CD4-positive, alpha-beta T cell treated with Interleukin-4 for 1 hour (primary cell): ENCODE data around the gene NTNG1.
"Not testable (repeated sequence)": the region's sequence is repeated elsewhere in the genome, so short reads cannot be mapped to it uniquely, and the experiment has no call there.

ENCODE experiments used
- DNase-seq, 2 donors: peaks; one replicate each; pipeline ENCODE4 v3.0.0-alpha.2; 2020 to 2022

Gene NTNG1

GRCh38 chr1:107200631-107201030 lies 59.8 kb downstream of the NTNG1 start:
- no peak for DNase-seq

- DNase-seq, result no peak
Measured at GRCh38 chr1:107202007-107202406, 61.2 kb downstream of the NTNG1 start.

GRCh38 chr1:107213225-107213624 lies 72.4 kb downstream of the NTNG1 start:
- DNase-seq, result no peak

- DNase-seq, result no peak
Measured at GRCh38 chr1:107220036-107220435, 79.2 kb downstream of the NTNG1 start.

- no peak for DNase-seq
Measured at GRCh38 chr1:107225706-107226105, 84.9 kb downstream of the NTNG1 start.

- DNase-seq, result no peak
Measured at GRCh38 chr1:107228704-107229371, 88.0 kb downstream of the NTNG1 start.

- no peak for DNase-seq
Measured at GRCh38 chr1:107229711-107230110, 88.9 kb downstream of the NTNG1 start.

- no peak for DNase-seq
Measured at GRCh38 chr1:107230121-107230520, 89.3 kb downstream of the NTNG1 start.

- DNase-seq, result no peak
Measured at GRCh38 chr1:107231291-107231690, 90.5 kb downstream of the NTNG1 start.

- no peak for DNase-seq
Measured at GRCh38 chr1:107232426-107232825, 91.6 kb downstream of the NTNG1 start.

- DNase-seq, result not testable (repeated sequence)
Measured at GRCh38 chr1:107236760-107237159, 95.9 kb downstream of the NTNG1 start.

GRCh38 chr1:107243461-107243860 lies 102.6 kb downstream of the NTNG1 start:
- no peak for DNase-seq

- no peak for DNase-seq
Measured at GRCh38 chr1:107244709-107245500, 104.1 kb downstream of the NTNG1 start.

GRCh38 chr1:107246775-107247345 lies 106.0 kb downstream of the NTNG1 start:
- no peak for DNase-seq

GRCh38 chr1:107247679-107248078 lies 106.8 kb downstream of the NTNG1 start:
- DNase-seq, result no peak

GRCh38 chr1:107250169-107250568 lies 109.3 kb downstream of the NTNG1 start:
- DNase-seq, result no peak

GRCh38 chr1:107251083-107251482 lies 110.2 kb downstream of the NTNG1 start:
- no peak for DNase-seq

- no peak for DNase-seq
Measured at GRCh38 chr1:107251839-107252238, 111.0 kb downstream of the NTNG1 start.

- no peak for DNase-seq
Measured at GRCh38 chr1:107252271-107252670, 111.4 kb downstream of the NTNG1 start.

- no peak for DNase-seq
Measured at GRCh38 chr1:107254306-107254705, 113.5 kb downstream of the NTNG1 start.

- no peak for DNase-seq
Measured at GRCh38 chr1:107255469-107255868, 114.6 kb downstream of the NTNG1 start.

GRCh38 chr1:107262467-107263286 lies 121.8 kb downstream of the NTNG1 start:
- no peak for DNase-seq

GRCh38 chr1:107263291-107263915 lies 122.6 kb downstream of the NTNG1 start:
- no peak for DNase-seq
